Mesodermal cell (in vitro differentiated cells): ENCODE results near the gene LMBRD2.

Experiments used
- H3K27ac ChIP-seq: 2 replicates; pipeline ENCODE4 v1.7.0; 2013; ENCODE audit warnings: mild to moderate bottlenecking, low read depth, low read length, moderate library complexity; ENCODE audit not compliant: severe bottlenecking
- H3K36me3 ChIP-seq: 2 replicates; pipeline ENCODE4 v1.7.1; 2013; ENCODE audit warnings: mild to moderate bottlenecking, low read length, moderate library complexity; ENCODE audit not compliant: control insufficient read depth, insufficient read depth
- H3K4me1 ChIP-seq: one replicate; pipeline ENCODE4 v1.7.1; 2013; ENCODE audit warnings: mild to moderate bottlenecking, low read length; ENCODE audit not compliant: insufficient read depth, control insufficient read depth, poor library complexity, severe bottlenecking
- H3K4me3 ChIP-seq: 2 replicates; pipeline ENCODE4 v1.7.0; 2013; ENCODE audit warnings: low read length, control low read depth, mild to moderate bottlenecking; ENCODE audit not compliant: insufficient read depth, poor library complexity, severe bottlenecking; ENCODE audit errors: extremely low read depth
- H3K9me3 ChIP-seq: 2 replicates; pipeline ENCODE4 v1.7.1; 2013; ENCODE audit warnings: mild to moderate bottlenecking, low read length, moderate library complexity; ENCODE audit not compliant: control insufficient read depth
- WGBS, 2 experiments: methylation state at CpG; one replicate each; pipeline ENCODE4 v1.1.5; 2013; ENCODE audit warnings: missing lambda C conversion rate in 2 of 2; ENCODE audit not compliant: insufficient coverage in 2 of 2; 5-methylcytosine and 5-hydroxymethylcytosine counted together

The LMBRD2 gene

DNA sequence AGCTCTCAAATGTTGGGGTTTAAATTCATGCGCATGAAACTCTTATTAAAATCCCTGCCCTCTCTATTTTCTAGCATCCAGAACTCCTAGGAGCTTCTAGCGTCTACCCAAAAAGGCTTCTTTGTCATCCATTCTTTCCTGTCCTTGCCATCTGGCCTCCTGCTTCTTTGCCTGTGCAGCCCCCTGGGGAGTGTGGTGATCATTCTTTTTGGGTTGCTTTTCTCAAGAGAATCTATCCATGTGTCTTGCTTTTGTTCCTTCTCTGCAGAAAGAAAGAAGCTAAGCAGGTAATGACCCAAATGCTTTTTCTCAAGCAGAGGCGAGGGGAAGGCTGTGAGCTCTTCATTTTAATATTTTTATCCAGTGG lies 26.8 kb upstream of the LMBRD2 start:
- Histone ChIP-seq H3K36me3 (peaks cover 68% of the 10 kb centered on the region), H3K9me3 (no peaks in the 10 kb centered on the region), H3K27ac (no peak overlapping the region), H3K4me3 (no peak overlapping the region), H3K4me1 (no peaks in the 10 kb centered on the region)
- 86 to 100% methylated on average over 1 to 2 of the region's 3 CpGs for WGBS, 2 experiments

DNA sequence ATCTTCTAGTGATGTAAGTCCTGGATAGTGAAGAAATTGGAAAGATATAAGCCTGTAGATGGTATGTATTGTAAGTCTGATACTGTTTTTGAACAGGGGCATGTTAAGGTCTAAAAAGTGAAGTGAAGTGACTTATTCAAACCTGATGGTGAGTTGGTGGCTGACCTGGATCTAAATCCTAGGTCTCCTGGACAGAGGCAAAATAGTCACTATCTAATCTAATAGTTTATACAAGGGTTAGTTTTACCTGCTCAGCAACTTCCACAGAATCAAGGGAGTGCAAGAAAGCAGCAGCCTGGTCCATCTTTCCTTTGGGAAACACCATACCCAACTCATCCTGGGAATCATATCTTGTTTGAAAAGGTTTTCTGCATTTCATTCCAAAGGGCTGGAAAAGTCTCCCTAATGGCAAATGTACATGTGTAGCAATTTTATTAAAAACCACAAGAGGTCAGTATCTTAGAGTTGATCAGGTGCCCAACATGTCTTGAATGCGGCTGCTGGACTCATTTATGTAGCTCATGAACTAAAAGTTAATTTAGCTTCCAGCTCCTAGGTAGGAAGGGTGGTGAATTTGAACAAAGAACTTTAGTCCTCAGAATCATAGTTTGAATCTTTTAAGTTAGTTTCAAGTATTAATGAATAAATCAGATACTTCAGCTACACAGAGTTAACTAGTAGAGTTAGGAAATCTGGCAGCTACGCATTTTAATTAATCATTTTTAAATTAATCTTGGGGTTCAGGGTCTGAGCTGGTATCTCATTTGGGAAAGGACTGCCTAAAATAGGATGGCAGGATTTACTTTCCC lies 26.2 kb upstream of the LMBRD2 start:
- Histone ChIP-seq H3K36me3 (peaks cover 70% of the 10 kb centered on the region), H3K4me1 (no peaks in the 10 kb centered on the region), H3K27ac (no peak overlapping the region), H3K4me3 (no peak overlapping the region), H3K9me3 (no peaks in the 10 kb centered on the region)
- whole genome bisulfite sequencing, 2 experiments, result 100% methylated on average over 1 of the region's 2 CpGs; no CpG with 5 or more reads in 1 of the 2 experiments

GRCh38 chr5:36177154-36177553 lies 25.5 kb upstream of the LMBRD2 start:
- Histone ChIP-seq H3K9me3 (no peaks in the 10 kb centered on the region), H3K4me1 (no peaks in the 10 kb centered on the region), H3K27ac (no peak overlapping the region), H3K36me3 (peaks cover 74% of the 10 kb centered on the region), H3K4me3 (no peak overlapping the region)
- no CpG with 5 or more reads among the region's 2 CpGs for WGBS, 2 experiments

DNA sequence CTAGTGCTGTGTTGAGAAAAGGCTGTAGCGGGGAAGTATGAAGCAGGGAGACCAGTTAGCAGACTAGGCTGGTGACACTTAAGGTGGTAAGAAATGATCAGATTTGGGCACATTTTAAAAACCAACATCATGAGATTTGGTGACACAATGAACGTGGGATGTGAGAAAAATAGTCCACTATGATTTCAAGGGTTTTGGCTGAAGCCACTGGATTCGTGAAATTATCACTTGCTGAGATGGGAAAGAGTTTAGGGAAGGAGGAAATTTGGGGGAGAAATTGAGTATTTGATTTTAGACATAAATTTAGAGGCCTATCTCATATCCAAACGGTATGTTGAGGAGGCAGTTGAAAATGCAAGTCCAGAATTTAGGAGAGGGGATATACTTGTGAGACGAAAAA lies 23.4 kb upstream of the LMBRD2 start:
- Histone ChIP-seq H3K27ac (no peak overlapping the region), H3K36me3 (peaks cover 74% of the 10 kb centered on the region), H3K9me3 (no peaks in the 10 kb centered on the region), H3K4me1 (no peaks in the 10 kb centered on the region), H3K4me3 (no peak overlapping the region)
- WGBS, 2 experiments, result 95 to 100% methylated on average over 2 to 3 of the region's 5 CpGs

DNA sequence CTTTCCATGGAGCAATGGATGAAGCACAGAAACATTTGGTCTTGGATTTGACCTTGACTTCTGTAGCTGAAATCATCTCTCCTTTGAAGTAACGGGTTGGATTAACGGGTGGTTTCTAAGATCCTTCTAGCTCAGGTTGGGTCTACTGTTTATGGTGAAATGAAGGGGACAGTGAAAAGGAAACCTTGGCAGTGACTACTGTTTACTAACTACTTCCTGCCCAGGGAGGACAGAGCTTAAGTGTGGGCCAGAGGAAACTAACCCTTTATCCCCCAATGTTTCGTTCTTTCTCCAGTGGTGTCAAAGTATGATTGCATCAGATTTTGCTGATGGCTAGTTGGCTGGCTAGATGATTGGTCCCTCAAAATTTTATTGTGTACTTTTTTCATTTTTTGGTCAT lies 22.4 kb upstream of the LMBRD2 start:
- 80% methylated on average over 1 of the region's 3 CpGs; no CpG with 5 or more reads in 1 of the 2 experiments for WGBS, 2 experiments

GRCh38 chr5:36173426-36173825 lies 21.7 kb upstream of the LMBRD2 start:
- H3K27ac ChIP-seq, result no peak overlapping the region
- H3K9me3 ChIP-seq, result no peaks in the 10 kb centered on the region
- WGBS, 2 experiments, result no CpG with 5 or more reads among the region's 2 CpGs
- no peak overlapping the region for H3K4me3 ChIP-seq
- H3K36me3 ChIP-seq, result peaks cover 73% of the 10 kb centered on the region
- no peaks in the 10 kb centered on the region for H3K4me1 ChIP-seq

More for the DNA sequence above, 22.4 kb upstream of the LMBRD2 start:
- Histone ChIP-seq H3K36me3 (peaks cover 71% of the 10 kb centered on the region), H3K9me3 (no peaks in the 10 kb centered on the region), H3K4me1 (no peaks in the 10 kb centered on the region), H3K27ac (no peak overlapping the region), H3K4me3 (no peak overlapping the region)

DNA sequence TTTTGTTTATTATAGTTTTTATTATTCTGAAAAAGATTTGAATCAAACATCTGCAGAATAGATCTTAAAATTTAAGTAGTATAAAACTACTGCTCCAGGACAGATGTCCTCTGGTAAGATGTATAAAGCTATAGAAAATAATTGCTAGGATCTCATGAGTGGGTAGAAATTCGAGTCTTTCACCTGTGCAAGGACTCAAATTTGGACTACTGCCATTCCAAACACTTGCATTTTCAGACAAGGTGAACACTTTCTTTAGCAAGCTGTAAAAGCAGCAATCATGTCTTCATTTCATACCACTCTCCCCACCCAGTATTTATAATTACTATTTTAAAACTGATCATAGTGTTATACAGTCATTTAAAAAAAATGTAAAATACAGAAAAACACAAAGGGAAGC lies 20.9 kb upstream of the LMBRD2 start:
- peaks cover 73% of the 10 kb centered on the region for H3K36me3 ChIP-seq
- H3K4me3 ChIP-seq, result no peak overlapping the region
- H3K9me3 ChIP-seq, result no peaks in the 10 kb centered on the region
- H3K27ac ChIP-seq, result no peak overlapping the region
- 83 to 100% methylated on average over 1 of the region's 1 CpG for WGBS, 2 experiments
- no peaks in the 10 kb centered on the region for H3K4me1 ChIP-seq

DNA sequence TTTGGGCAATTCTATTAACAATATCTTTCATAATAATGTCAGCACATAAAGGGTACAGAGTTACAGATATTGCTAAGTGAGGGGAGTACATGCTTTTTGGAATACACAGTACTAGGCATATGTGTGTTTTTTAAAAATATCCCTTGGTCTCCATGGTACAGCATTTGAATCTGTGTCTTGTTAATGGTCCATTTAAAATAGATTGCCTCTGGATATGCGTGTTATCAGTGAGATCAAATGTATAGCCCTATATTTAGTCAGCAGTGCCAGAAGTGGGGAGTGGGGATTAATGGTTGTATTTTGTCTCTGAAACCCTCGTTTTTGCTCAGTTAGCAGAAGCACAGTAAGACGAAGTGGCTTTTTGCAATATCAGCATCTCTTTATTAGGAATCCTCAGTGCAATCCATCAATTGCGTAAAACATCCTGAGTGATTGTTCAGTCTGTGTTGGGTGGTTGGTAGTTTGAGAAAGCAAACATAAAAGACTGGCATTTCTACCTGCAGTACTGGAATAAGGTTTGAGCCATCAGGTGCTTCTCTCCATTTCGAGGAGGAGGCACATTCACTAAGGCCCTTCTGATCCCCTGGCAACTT lies 19.2 kb upstream of the LMBRD2 start:
- Histone ChIP-seq H3K36me3 (peaks cover 82% of the 10 kb centered on the region), H3K27ac (no peak overlapping the region), H3K9me3 (no peaks in the 10 kb centered on the region), H3K4me3 (no peak overlapping the region), H3K4me1 (no peaks in the 10 kb centered on the region)
- WGBS, 2 experiments, result 87 to 88% methylated on average over 1 to 3 of the region's 5 CpGs

DNA sequence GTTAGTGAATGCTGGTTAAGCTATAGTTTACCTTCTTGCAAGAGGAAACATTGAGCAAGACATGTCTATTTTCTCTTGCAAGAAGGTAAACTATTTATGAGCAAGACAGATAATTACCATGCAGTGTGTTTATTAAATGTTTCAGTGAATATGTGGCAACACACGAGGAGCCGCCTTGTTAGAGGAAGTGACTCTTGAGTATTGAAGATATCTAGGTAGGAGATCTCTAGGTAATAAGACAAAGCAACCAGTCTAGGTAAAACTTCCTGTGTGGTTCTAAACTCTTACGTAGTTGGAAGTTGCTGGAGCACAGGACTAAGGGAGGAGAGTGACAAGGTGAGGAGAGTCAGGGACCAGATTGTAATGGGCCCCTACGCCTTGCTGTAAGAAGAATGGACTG lies 17.1 kb upstream of the LMBRD2 start:
- H3K9me3 ChIP-seq, result no peaks in the 10 kb centered on the region
- 87 to 98% methylated on average over 3 to 4 of the region's 4 CpGs for WGBS, 2 experiments
- H3K4me1 ChIP-seq, result no peaks in the 10 kb centered on the region
- H3K4me3 ChIP-seq, result no peak overlapping the region
- H3K27ac ChIP-seq, result no peak overlapping the region
- H3K36me3 ChIP-seq, result peaks cover 83% of the 10 kb centered on the region

DNA sequence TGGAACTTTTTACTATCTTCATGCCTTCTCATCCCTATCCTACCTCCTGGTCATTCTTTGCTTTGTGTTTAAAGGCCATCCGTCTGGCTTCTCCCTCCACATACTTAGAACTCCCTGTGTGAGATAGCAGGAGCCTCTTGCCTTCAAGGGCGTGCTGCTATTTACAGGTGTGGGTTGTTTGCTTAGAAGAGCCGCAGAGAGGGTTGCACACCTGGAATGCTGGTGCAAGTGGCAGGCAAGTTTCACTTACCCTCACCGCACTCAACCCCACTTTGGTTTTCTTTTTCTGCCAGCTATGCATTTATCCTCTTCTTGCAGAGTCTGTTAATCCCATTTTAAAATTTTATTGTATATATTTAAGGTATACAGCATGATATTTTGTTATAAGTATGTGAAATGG lies 12.8 kb upstream of the LMBRD2 start:
- Histone ChIP-seq H3K36me3 (peaks cover 89% of the 10 kb centered on the region), H3K4me1 (no peaks in the 10 kb centered on the region), H3K9me3 (no peaks in the 10 kb centered on the region), H3K27ac (no peak overlapping the region), H3K4me3 (no peak overlapping the region)
- 80 to 100% methylated on average over 1 to 2 of the region's 4 CpGs for WGBS, 2 experiments
